ENCODE results near the gene SLC46A1. TPM values are rescaled to one million over a fixed set of nuclear protein-coding genes. Genes with fewer than 3 reads are reported as not detected.
A peak's percentile ranks its signal among the peaks of the same experiment; 100 is the strongest.

SLC46A1 gene
- total RNA-seq, result 4.3 and 5.0 TPM in 2 replicates
- total RNA-seq (2013), result 1.7 TPM
- polyA plus RNA-seq, result 0.97 and 2.5 TPM in 2 replicates
- 3.2 and 3.3 TPM in 2 replicates for polyA minus RNA-seq

- TF ChIP-seq EZH2 (IDR thresholded peaks at IDR 0.05; ENCODE audit: borderline replicate concordance, insufficient read depth, low read depth, low read length, poor library complexity, severe bottlenecking), result no peak
- TF ChIP-seq, protein P1, sequence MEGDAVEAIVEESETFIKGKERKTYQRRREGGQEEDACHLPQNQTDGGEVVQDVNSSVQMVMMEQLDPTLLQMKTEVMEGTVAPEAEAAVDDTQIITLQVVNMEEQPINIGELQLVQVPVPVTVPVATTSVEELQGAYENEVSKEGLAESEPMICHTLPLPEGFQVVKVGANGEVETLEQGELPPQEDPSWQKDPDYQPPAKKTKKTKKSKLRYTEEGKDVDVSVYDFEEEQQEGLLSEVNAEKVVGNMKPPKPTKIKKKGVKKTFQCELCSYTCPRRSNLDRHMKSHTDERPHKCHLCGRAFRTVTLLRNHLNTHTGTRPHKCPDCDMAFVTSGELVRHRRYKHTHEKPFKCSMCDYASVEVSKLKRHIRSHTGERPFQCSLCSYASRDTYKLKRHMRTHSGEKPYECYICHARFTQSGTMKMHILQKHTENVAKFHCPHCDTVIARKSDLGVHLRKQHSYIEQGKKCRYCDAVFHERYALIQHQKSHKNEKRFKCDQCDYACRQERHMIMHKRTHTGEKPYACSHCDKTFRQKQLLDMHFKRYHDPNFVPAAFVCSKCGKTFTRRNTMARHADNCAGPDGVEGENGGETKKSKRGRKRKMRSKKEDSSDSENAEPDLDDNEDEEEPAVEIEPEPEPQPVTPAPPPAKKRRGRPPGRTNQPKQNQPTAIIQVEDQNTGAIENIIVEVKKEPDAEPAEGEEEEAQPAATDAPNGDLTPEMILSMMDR (IDR thresholded peaks at IDR 0.05), result no peak
- Histone ChIP-seq H3K36me3 (replicated peaks in 1 of 2; ENCODE audit: control extremely low read depth in 1 of 2, control insufficient read depth in 1 of 2, extremely low read depth in 1 of 2, insufficient read depth in 2 of 2, low read length in 1 of 2) (no peaks in the 10 kb centered on the region), H3K4me1 (ENCODE audit: control insufficient read depth in 2 of 2, insufficient read depth in 2 of 2, low read length in 2 of 2) (peaks cover 8 to 12% of the 10 kb centered on the region in 2 donors), H3K4me2 (replicated peaks; ENCODE audit: low read depth, low read length, poor library complexity, severe bottlenecking) (peak within 1 kb of the TSS; percentile 97), H4K20me1 (ENCODE audit: control insufficient read depth, insufficient read depth, low read length, poor library complexity, severe bottlenecking) (no peaks in the 10 kb centered on the region), H2AFZ (ENCODE audit: insufficient read depth, low read depth, low read length, poor library complexity, severe bottlenecking) (peak within 1 kb of the TSS; percentile 90), H3K4me3 (ENCODE audit: control extremely low read depth in 1 of 5, extremely low read depth in 1 of 5, insufficient read depth in 1 of 5, low read depth in 2 of 5, low read length in 4 of 5) (peak within 1 kb of the TSS in 4 of 5 experiments; percentile 58 to 91 (median 75)), H3K27ac (ENCODE audit: low read length in 2 of 2) (peak within 1 kb of the TSS in 1 of 2 donors; percentile 5), H3K27me3 (replicated peaks in 1 of 4; ENCODE audit: control extremely low read depth in 1 of 4, control insufficient read depth in 3 of 4, insufficient read depth in 4 of 4, low read length in 3 of 4) (no peaks in the 10 kb centered on the region), H3K79me2 (ENCODE audit: control insufficient read depth, insufficient read depth, low read length) (no peaks in the 10 kb centered on the region), H3K9ac (ENCODE audit: low read length) (peak within 1 kb of the TSS; percentile 76), H3K9me3 (ENCODE audit: control extremely low read depth in 1 of 3, control insufficient read depth in 2 of 3, insufficient read depth in 1 of 3, low read length in 2 of 3) (peaks cover 0 to 4% (median 0%) of the 10 kb centered on the region in 3 donors)
- Mint-ChIP-seq H3K4me3 (peak within 1 kb of the TSS; percentile 90), H3K27ac (peak within 1 kb of the TSS; percentile 81), H3K9me3 (ENCODE audit: insufficient read depth) (no peaks in the 10 kb centered on the region), H3K4me1 (peaks cover 10% of the 10 kb centered on the region), H3K27me3 (peaks cover 7% of the 10 kb centered on the region)
- POLR2A ChIA-PET, result no interaction called here
- WGBS (ENCODE audit: insufficient coverage), result 2% methylated on average over 70 of the region's 70 CpGs
- DNase-seq (peak; percentile 59), ATAC-seq (ENCODE audit: low read depth) (peak; percentile 91)
- intact Hi-C loops (cut with micrococcal nuclease), result loop anchor here (5.0 kb wide), 1 partner anchor 34 kb away; the partner anchor contains the start of genes SARM1 and VTN
- CTCF ChIA-PET, result interaction anchor here (0.9 to 1.5 kb wide), 2 partner anchors 9 to 10 kb away, joined by 3 to 11 read pairs; no protein-coding TSS in a partner anchor
Observed at GRCh38 chr17:28405632-28406472, at the start of gene SLC46A1. SLC46A1 (minus strand) TSS chr17:28406212; CDS start chr17:28406114, 98 bp downstream.

- Mint-ChIP-seq H3K4me1 (no peaks in the 10 kb centered on the region), H3K9me3 (ENCODE audit: insufficient read depth) (peaks cover 10% of the 10 kb centered on the region), H3K27ac (no peak overlapping the region), H3K4me3 (no peak overlapping the region), H3K27me3 (peaks cover 28% of the 10 kb centered on the region)
- Histone ChIP-seq H3K4me1 (ENCODE audit: control insufficient read depth in 2 of 2, insufficient read depth in 2 of 2, low read length in 2 of 2) (no peaks in the 10 kb centered on the region), H3K9ac (ENCODE audit: low read length) (no peak overlapping the region), H3K36me3 (replicated peaks in 1 of 2; ENCODE audit: control extremely low read depth in 1 of 2, control insufficient read depth in 1 of 2, extremely low read depth in 1 of 2, insufficient read depth in 2 of 2, low read length in 1 of 2) (no peaks in the 10 kb centered on the region), H3K27ac (ENCODE audit: low read length in 2 of 2) (no peak overlapping the region), H3K9me3 (ENCODE audit: control extremely low read depth in 1 of 3, control insufficient read depth in 2 of 3, insufficient read depth in 1 of 3, low read length in 2 of 3) (no peaks in the 10 kb centered on the region), H3K4me3 (ENCODE audit: control extremely low read depth in 1 of 5, extremely low read depth in 1 of 5, insufficient read depth in 1 of 5, low read depth in 2 of 5, low read length in 4 of 5) (no peak overlapping the region), H3K4me2 (replicated peaks; ENCODE audit: low read depth, low read length, poor library complexity, severe bottlenecking) (no peak overlapping the region), H4K20me1 (ENCODE audit: control insufficient read depth, insufficient read depth, low read length, poor library complexity, severe bottlenecking) (no peaks in the 10 kb centered on the region), H2AFZ (ENCODE audit: insufficient read depth, low read depth, low read length, poor library complexity, severe bottlenecking) (no peak overlapping the region), H3K79me2 (ENCODE audit: control insufficient read depth, insufficient read depth, low read length) (no peaks in the 10 kb centered on the region), H3K27me3 (replicated peaks in 1 of 4; ENCODE audit: control extremely low read depth in 1 of 4, control insufficient read depth in 3 of 4, insufficient read depth in 4 of 4, low read length in 3 of 4) (peaks cover 0 to 2% (median 0%) of the 10 kb centered on the region in 4 experiments)
- no peak for TF ChIP-seq EZH2 (IDR thresholded peaks at IDR 0.05; ENCODE audit: borderline replicate concordance, insufficient read depth, low read depth, low read length, poor library complexity, severe bottlenecking)
- TF ChIP-seq, protein P1 (IDR thresholded peaks at IDR 0.05), result no peak
- WGBS (ENCODE audit: insufficient coverage), result no CpG with 5 or more reads among the region's 1 CpG
- POLR2A ChIA-PET, result no interaction called here
- CTCF ChIA-PET, result interaction anchor here (0.7 kb wide), 1 partner anchor 12 kb away, joined by 3 read pairs; no protein-coding TSS in a partner anchor
- intact Hi-C loops (cut with micrococcal nuclease), result no loop called here
- no peak for ATAC-seq (ENCODE audit: low read depth)
- no peak for DNase-seq
Observed at GRCh38 chr17:28449859-28450258, 43.8 kb upstream of the SLC46A1 start.
